BJ (cell line): ENCODE measurements around the gene SETD5. TPM values are rescaled to one million over a fixed set of nuclear protein-coding genes. Genes with fewer than 3 reads are reported as not detected.

ENCODE experiments used
- CTCF ChIA-PET: fragments of 350-600 bp; formaldehyde crosslinking; extraction: SDS; loops from one replicate; lab custom pipeline; 2021; ENCODE audit warnings: antibody characterized with exemption, inconsistent platforms; lab: Yijun Ruan, JAX
- POLR2A ChIA-PET: fragments of 300-600 bp; sonication (Branson Sonifier 250); formaldehyde crosslinking; extraction: SDS; loops from one replicate; lab custom pipeline; 2021; ENCODE audit warnings: antibody characterized with exemption; lab: Charles Lee
- DNase-seq: peaks from one replicate; pipeline ENCODE4 v3.0.0-alpha.2; 2011; ENCODE audit warnings: low read depth
- H3K27me3 ChIP-seq: 2 replicates; pipeline ENCODE4 v1.6.0; 2011; ENCODE audit warnings: low read length; ENCODE audit not compliant: control insufficient read depth, insufficient read depth
- H3K36me3 ChIP-seq: 2 replicates; pipeline ENCODE4 v1.5.1; 2011; ENCODE audit warnings: low read length; ENCODE audit not compliant: control insufficient read depth, insufficient read depth
- H3K4me3 ChIP-seq: 2 replicates; pipeline ENCODE4 v1.5.1; 2011; ENCODE audit warnings: low read depth, mild to moderate bottlenecking, control low read depth, low read length
- polyA plus RNA-seq: library from polyadenylated mRNA; depleted of rRNA; stranded (reverse); fragments of >200 nt; gene quantifications from 2 replicates; pipeline ENCODE4 v1.2.3, GENCODE V29; 2011
- TF ChIP-seq, protein P1 (sequence below): IDR thresholded peaks from 2 replicates; pipeline ENCODE4 v1.5.1; 2011; ENCODE audit warnings: low read depth, mild to moderate bottlenecking, control low read depth, inconsistent platforms, low read length, moderate library complexity; ENCODE audit not compliant: insufficient read depth

SETD5 gene
- polyA plus RNA-seq, 1 experiment = 55.1 TPM

DNA sequence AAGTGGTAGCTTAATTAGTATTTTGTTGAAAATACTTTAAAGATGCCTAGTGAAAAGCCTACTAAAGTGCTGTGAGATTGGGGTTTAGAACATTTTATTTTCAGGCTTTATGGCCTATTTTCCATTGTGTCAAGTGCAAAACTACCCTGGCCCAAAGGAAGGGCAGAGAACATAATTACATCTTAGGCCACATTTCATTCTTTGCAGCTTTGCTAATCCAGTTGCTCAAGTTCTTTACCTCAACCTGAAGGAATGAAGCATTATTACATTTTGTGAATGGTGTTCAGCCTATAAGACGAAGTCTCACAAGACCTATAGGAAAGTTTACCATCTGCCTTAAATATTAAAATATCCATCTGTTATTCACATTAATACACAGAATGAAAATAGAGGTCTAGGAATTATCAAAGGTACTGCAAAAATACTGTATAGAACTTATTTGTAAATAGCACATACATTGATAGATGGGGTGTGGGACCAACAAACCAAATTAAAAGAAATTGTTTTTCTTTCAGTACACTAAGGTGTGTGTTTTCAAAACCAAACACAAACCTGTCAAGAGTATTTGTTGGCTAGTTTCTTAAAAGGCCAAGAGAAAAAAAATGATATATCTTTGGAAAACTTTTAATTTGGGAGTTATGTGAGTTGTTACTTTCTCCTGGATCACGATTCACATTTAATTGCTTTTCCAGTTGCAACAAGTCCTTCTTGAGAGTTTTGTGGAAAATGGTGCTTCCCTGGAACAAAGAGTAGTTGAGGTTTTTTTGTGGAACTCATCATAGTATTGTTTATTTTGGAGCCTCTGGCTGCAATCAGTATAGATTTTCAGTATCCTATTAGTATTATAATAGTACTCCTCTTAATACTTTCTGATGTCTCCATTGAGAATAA, 12.0 kb upstream of the SETD5 start:
- Histone ChIP-seq H3K4me3 (no peak overlapping the region), H3K27me3 (no peaks in the 10 kb centered on the region), H3K36me3 (peaks cover 19% of the 10 kb centered on the region)
- ChIA-PET POLR2A (interaction anchor here (1.0 kb wide), 1 partner anchor 10 kb away, joined by 3 read pairs; no protein-coding TSS in a partner anchor), CTCF (no interaction called here)
- TF ChIP-seq, protein P1, sequence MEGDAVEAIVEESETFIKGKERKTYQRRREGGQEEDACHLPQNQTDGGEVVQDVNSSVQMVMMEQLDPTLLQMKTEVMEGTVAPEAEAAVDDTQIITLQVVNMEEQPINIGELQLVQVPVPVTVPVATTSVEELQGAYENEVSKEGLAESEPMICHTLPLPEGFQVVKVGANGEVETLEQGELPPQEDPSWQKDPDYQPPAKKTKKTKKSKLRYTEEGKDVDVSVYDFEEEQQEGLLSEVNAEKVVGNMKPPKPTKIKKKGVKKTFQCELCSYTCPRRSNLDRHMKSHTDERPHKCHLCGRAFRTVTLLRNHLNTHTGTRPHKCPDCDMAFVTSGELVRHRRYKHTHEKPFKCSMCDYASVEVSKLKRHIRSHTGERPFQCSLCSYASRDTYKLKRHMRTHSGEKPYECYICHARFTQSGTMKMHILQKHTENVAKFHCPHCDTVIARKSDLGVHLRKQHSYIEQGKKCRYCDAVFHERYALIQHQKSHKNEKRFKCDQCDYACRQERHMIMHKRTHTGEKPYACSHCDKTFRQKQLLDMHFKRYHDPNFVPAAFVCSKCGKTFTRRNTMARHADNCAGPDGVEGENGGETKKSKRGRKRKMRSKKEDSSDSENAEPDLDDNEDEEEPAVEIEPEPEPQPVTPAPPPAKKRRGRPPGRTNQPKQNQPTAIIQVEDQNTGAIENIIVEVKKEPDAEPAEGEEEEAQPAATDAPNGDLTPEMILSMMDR = no peak
- DNase-seq = no peak

DNA sequence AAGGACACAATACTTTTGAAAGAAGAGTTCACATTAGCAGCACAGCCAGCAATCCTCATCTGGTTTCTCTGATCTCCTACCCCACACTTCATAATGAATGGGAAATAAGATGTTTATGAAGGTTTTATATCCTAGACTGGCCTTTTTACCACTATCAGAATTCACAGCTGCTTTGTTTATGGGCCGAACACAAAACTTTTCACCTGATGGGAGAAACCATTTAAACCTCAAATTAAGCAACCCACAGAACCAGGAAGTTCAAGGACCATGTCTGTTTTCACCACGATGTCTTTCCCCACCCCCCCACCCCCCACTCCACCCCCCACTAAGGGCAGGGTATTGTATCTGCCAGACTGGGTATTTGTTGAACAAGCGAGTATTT, 11.3 kb upstream of the SETD5 start:
- Histone ChIP-seq H3K36me3 (peaks cover 18% of the 10 kb centered on the region), H3K4me3 (no peak overlapping the region), H3K27me3 (no peaks in the 10 kb centered on the region)
- DNase-seq = no peak
- ChIA-PET CTCF (interaction anchor here (0.6 kb wide), 1 partner anchor 9 kb away, joined by 4 read pairs; no protein-coding TSS in a partner anchor), POLR2A (interaction anchor here (1.0 kb wide), 1 partner anchor 10 kb away, joined by 3 read pairs; no protein-coding TSS in a partner anchor)
- TF ChIP-seq, protein P1 = no peak

DNA sequence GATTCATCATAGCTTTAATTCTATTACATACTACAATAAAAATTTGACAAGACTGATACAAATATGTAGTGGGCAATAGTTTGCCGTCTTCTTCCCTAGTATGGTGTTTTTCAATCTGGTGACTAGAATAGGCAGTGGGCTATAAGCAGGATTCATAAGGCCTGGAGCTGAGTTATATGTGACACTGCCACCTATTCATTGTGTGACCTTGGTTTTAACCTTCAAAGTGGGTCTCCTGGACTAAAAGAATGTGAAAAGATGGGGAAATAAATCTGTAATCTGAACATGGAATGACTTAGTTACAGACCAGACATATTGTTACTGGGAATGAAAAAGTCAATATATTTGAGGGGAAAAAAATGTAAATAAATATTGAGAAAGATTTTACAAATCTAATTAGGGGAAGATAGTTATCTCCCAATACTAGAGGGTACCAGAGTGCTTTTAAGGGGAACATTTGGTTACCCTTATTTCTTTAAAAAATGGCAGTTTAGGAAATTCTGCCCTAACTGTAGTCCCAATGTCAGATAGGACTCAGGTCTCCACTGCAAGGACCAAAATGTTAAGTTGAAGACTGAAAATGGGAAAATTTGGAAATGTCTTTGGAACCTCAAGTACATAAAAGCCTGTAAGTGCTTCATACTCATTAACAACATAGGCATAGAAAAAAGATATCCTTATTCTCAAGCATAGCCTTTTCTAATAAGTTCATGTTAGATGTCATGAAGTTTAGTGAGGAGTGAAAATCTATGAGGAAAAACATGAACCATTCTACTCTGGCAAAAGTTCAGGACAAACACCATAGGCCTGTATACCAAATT, 10.7 kb upstream of the SETD5 start:
- ChIA-PET POLR2A (interaction anchor here (1.0 kb wide), 1 partner anchor 9 kb away, joined by 3 read pairs; no protein-coding TSS in a partner anchor), CTCF (interaction anchor here (0.6 kb wide), 1 partner anchor 10 kb away, joined by 4 read pairs; no protein-coding TSS in a partner anchor)
- DNase-seq = no peak
- Histone ChIP-seq H3K4me3 (no peak overlapping the region), H3K27me3 (no peaks in the 10 kb centered on the region), H3K36me3 (peaks cover 23% of the 10 kb centered on the region)
- TF ChIP-seq, protein P1 = no peak

DNA sequence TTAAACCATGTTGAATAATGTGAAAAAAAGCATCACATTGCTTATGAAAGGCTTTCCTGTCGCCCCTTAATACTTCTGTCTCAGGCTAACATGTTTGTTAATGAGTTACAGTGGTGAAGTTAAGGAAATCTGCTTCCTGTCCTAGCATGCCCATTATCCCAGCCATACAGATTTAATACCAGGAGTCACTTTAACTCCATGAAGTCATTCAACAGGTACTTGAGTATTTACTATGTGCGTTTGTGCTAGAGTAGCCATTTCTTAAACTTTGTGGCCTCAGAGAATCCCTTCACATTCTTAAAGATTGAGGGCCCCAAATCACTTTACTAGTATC, 10.1 kb upstream of the SETD5 start:
- TF ChIP-seq, protein P1 = no peak
- no peak for DNase-seq
- Histone ChIP-seq H3K36me3 (peaks cover 23% of the 10 kb centered on the region), H3K4me3 (no peak overlapping the region), H3K27me3 (no peaks in the 10 kb centered on the region)
- ChIA-PET POLR2A (no interaction called here), CTCF (no interaction called here)

DNA sequence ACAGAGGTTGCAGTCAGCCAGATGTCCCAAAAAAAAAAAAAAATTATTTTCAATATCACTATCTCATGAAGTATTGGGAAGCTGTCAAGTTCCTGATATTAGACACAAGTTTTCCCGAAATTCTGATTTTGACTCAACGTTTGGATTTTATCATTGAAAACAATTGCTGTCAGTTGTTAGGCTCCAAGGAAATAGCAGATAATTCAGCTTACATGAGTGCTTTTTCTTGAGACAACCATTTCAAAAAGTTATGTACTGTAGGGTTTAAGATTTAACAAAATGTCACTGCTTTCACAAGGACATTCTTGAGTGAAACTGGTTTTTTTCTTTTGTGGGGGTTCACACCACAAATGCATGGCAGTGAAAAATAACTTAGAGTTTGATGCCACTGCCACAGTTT, 9.3 kb upstream of the SETD5 start:
- TF ChIP-seq, protein P1 = no peak
- CTCF ChIA-PET = interaction anchor here (0.9 kb wide), 1 partner anchor 11 kb away, joined by 3 read pairs; no protein-coding TSS in a partner anchor
- Histone ChIP-seq H3K36me3 (peaks cover 23% of the 10 kb centered on the region), H3K27me3 (no peaks in the 10 kb centered on the region), H3K4me3 (no peak overlapping the region)
- POLR2A ChIA-PET = no interaction called here
- DNase-seq = no peak
